DOHH2 (cell line): ENCODE measurements around the gene TPBGL.

ENCODE experiments used
- H3F3A ChIP-seq: fragments of 200-600 bp; sonication (generic), shearing (Covaris generic); 2 replicates; pipeline ENCODE4 v1.6.0; 2016; ENCODE audit warnings: antibody characterized with exemption, mild to moderate bottlenecking; ENCODE audit not compliant: control insufficient read depth, insufficient read depth
- H3K27ac ChIP-seq: fragments of 200-600 bp; sonication (generic); 2 replicates; pipeline ENCODE4 v1.5.1; 2014; ENCODE audit warnings: low read depth, mild to moderate bottlenecking, low read length, moderate library complexity
- H3K27me3 ChIP-seq: fragments of 200-600 bp; sonication (generic); 2 replicates; pipeline ENCODE4 v1.6.1; 2014; ENCODE audit warnings: mild to moderate bottlenecking, low read length, mixed read lengths; ENCODE audit not compliant: control insufficient read depth
- H3K36me3 ChIP-seq: fragments of 200-600 bp; sonication (generic); 2 replicates; pipeline ENCODE4 v1.6.1; 2014; ENCODE audit warnings: mild to moderate bottlenecking, low read length, moderate library complexity, mixed read lengths; ENCODE audit not compliant: control insufficient read depth
- H3K4me1 ChIP-seq: fragments of 200-600 bp; sonication (generic); 2 replicates; pipeline ENCODE4 v1.6.1; 2014; ENCODE audit warnings: mild to moderate bottlenecking, low read length, mixed read lengths; ENCODE audit not compliant: control insufficient read depth
- H3K4me2 ChIP-seq: fragments of 200-600 bp; sonication (generic); 2 replicates; pipeline ENCODE4 v1.6.0; 2014; ENCODE audit warnings: mild to moderate bottlenecking, low read length, moderate library complexity
- H3K4me3 ChIP-seq: fragments of 200-600 bp; sonication (generic); 2 replicates; pipeline ENCODE4 v1.5.1; 2014; ENCODE audit warnings: mild to moderate bottlenecking, low read length, mixed read lengths
- H3K79me2 ChIP-seq: fragments of 200-600 bp; sonication (generic); 2 replicates; pipeline ENCODE4 v1.6.1; 2014; ENCODE audit warnings: mild to moderate bottlenecking, low read length, mixed read lengths; ENCODE audit not compliant: control insufficient read depth
- H3K9me2 ChIP-seq: fragments of 200-600 bp; sonication (generic); replicated peaks from 2 replicates; pipeline ENCODE4 v1.6.1; 2014; ENCODE audit warnings: mild to moderate bottlenecking, low read length, mixed read lengths; ENCODE audit not compliant: control insufficient read depth
- H3K9me3 ChIP-seq: fragments of 200-600 bp; sonication (generic); 2 replicates; pipeline ENCODE4 v1.6.1; 2014; ENCODE audit warnings: antibody characterized with exemption, low read length, mixed read lengths; ENCODE audit not compliant: control insufficient read depth, insufficient read depth
- H4K20me1 ChIP-seq: fragments of 200-600 bp; sonication (generic); 2 replicates; pipeline ENCODE4 v1.6.0; 2014; ENCODE audit warnings: low read depth, mild to moderate bottlenecking, antibody characterized with exemption, low read length, moderate library complexity; ENCODE audit not compliant: control insufficient read depth, insufficient read depth
- EZH2phosphoT487 ChIP-seq: fragments of 200-600 bp; sonication (generic); IDR thresholded peaks from 2 replicates; pipeline ENCODE4 v1.6.1; 2017; ENCODE audit warnings: borderline replicate concordance, mild to moderate bottlenecking, antibody characterized with exemption, low read length, moderate library complexity, mixed read lengths
- TF ChIP-seq, protein P1 (sequence below): fragments of 200-600 bp; sonication (generic); IDR thresholded peaks from one replicate; pipeline ENCODE4 v1.5.1; 2014; ENCODE audit warnings: antibody characterized with exemption, mild to moderate bottlenecking, low read depth, low read length; ENCODE audit not compliant: poor library complexity, severe bottlenecking

Gene TPBGL

DNA sequence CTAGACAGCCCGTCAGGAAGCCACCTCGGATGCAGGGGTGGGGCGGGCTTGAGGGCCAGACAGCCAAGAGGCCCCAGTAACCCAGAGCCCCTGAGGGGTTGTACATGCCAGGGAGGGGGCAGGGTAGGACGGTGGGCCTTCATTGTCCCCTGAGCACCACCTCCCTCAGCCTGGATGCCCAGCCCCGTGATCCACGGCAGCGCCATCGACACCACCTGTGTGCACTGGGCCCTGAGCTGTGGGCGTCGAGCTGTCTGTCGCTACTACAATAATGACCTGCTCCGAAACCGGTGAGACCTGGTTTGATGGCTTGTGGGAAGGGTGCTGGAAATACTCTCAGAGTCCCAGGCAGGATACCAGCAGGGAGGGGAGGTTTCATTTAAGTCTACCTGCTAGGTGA is 37.4 kb upstream of the TPBGL start:
- H3K4me3 ChIP-seq = no peak overlapping the region
- H3K36me3 ChIP-seq = no peaks in the 10 kb centered on the region
- H3K4me2 ChIP-seq = no peak overlapping the region
- 0 out of 2 replicates have a peak, but pooled peaks cover 3% of the 10 kb centered on the region for H3K27me3 ChIP-seq
- H3K27ac ChIP-seq = no peak overlapping the region
- TF ChIP-seq EZH2phosphoT487 = no peak
- TF ChIP-seq, protein P1, sequence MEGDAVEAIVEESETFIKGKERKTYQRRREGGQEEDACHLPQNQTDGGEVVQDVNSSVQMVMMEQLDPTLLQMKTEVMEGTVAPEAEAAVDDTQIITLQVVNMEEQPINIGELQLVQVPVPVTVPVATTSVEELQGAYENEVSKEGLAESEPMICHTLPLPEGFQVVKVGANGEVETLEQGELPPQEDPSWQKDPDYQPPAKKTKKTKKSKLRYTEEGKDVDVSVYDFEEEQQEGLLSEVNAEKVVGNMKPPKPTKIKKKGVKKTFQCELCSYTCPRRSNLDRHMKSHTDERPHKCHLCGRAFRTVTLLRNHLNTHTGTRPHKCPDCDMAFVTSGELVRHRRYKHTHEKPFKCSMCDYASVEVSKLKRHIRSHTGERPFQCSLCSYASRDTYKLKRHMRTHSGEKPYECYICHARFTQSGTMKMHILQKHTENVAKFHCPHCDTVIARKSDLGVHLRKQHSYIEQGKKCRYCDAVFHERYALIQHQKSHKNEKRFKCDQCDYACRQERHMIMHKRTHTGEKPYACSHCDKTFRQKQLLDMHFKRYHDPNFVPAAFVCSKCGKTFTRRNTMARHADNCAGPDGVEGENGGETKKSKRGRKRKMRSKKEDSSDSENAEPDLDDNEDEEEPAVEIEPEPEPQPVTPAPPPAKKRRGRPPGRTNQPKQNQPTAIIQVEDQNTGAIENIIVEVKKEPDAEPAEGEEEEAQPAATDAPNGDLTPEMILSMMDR = no peak
- no peaks in the 10 kb centered on the region for H3F3A ChIP-seq
- H3K9me3 ChIP-seq = no peaks in the 10 kb centered on the region
- no peaks in the 10 kb centered on the region for H3K9me2 ChIP-seq
- H3K4me1 ChIP-seq = no peaks in the 10 kb centered on the region
- no peaks in the 10 kb centered on the region for H3K79me2 ChIP-seq
- no peaks in the 10 kb centered on the region for H4K20me1 ChIP-seq

DNA sequence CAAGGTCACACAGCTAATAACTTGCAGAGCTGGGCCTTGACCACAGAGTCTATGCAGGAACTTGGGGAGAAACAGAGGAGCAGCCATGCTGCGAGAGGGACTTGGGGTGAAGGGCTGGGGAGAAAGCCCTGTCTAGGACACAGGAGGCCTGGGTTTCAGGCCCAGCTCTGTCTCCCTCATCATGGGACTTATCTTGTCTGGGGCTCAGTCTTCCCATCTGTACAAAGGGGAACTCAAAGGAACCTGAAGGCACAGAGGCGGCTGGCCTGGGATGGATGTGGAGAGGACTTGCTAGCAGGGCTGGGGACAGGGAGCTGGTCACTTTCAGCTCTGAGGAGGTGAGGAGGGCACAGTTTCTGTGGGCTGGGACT is 36.9 kb upstream of the TPBGL start:
- H3K4me1 ChIP-seq = no peaks in the 10 kb centered on the region
- H3K4me2 ChIP-seq = no peak overlapping the region
- no peaks in the 10 kb centered on the region for H3K9me2 ChIP-seq
- H3K27ac ChIP-seq = no peak overlapping the region
- no peaks in the 10 kb centered on the region for H4K20me1 ChIP-seq
- no peak overlapping the region for H3K4me3 ChIP-seq
- H3K27me3 ChIP-seq = 0 out of 2 replicates have a peak, but pooled peaks cover 3% of the 10 kb centered on the region
- no peaks in the 10 kb centered on the region for H3K79me2 ChIP-seq
- no peak for TF ChIP-seq EZH2phosphoT487
- TF ChIP-seq, protein P1 = no peak
- H3F3A ChIP-seq = no peaks in the 10 kb centered on the region
- no peaks in the 10 kb centered on the region for H3K36me3 ChIP-seq
- H3K9me3 ChIP-seq = no peaks in the 10 kb centered on the region

DNA sequence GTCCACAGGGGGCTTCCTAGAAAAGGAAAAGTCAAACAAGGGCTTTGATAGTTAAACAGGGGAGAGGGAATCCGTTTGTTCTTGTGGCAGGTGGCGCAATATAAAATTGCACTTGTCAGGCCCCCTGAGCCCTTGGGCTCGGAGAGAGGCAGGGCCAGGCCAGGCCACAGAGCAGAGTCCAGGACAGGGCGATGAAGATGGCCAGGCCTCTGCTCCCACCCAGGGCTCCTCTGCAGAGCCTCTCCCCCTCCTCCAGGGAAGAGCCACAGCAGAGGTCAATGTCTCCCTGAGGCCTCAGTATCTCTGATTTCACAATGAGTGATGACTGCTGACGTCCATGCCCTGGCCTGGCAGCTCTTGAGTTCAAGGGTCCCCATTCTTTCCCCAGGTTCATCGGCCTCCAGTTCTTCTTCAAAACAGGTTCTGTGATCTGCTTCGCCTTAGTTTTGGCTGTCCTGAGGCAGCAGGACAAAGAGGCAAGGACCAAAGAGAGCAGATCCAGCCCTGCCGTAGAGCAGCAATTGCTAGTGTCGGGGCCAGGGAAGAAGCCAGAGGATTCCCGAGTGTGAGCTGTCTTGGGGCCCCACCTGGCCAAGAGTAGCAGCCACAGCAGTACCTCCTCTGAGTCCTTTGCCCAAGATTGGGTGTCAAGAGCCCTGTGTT is 36.4 kb upstream of the TPBGL start:
- H4K20me1 ChIP-seq = no peaks in the 10 kb centered on the region
- H3K4me3 ChIP-seq = no peak overlapping the region
- H3K36me3 ChIP-seq = no peaks in the 10 kb centered on the region
- no peak overlapping the region for H3K4me2 ChIP-seq
- H3K79me2 ChIP-seq = no peaks in the 10 kb centered on the region
- H3K4me1 ChIP-seq = no peaks in the 10 kb centered on the region
- no peak overlapping the region for H3K27ac ChIP-seq
- H3F3A ChIP-seq = no peaks in the 10 kb centered on the region
- H3K27me3 ChIP-seq = peaks cover 8% of the 10 kb centered on the region; the same call in 1 of the 2 replicates
- no peaks in the 10 kb centered on the region for H3K9me2 ChIP-seq
- TF ChIP-seq EZH2phosphoT487 = no peak
- TF ChIP-seq, protein P1 = no peak
- H3K9me3 ChIP-seq = no peaks in the 10 kb centered on the region
